Epithelial cell of prostate (primary cell): ENCODE measurements around the gene RUNDC3A.
A peak's percentile ranks its signal among the peaks of the same experiment; 100 is the strongest.
"Not testable (repeated sequence)": the region's sequence is repeated elsewhere in the genome, so short reads cannot be mapped to it uniquely, and the experiment has no call there.

Experiments
- DNase-seq: peaks from one replicate; pipeline ENCODE4 v3.0.0-alpha.2; 2011; ENCODE audit warnings: low read depth, low spot score
- H3K27ac ChIP-seq: fragments of 450-650 bp; 2 replicates; pipeline ENCODE4 v1.5.1; 2017; ENCODE audit warnings: mild to moderate bottlenecking

RUNDC3A gene

DNA sequence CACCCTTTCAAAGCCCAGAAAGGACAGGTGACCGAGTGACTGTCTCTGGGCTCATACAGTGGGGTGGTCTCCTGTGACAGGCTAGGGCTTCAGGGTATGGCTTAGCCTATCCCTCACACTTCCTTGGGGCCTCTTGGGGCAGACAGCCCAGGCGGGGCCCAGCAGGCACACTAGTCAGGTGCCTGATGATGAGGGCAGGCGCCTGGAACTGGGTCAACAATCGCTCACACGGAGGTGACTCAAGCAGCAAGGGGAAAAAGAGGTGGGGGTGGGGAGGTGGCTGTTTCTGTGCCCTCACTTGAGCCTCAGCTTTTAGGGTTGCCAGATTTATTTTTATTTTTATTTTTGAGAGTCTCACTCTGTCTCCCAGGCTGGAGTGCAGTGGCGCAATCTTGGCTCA is 30.3 kb downstream of the RUNDC3A start:
- DNase-seq = no peak
- H3K27ac ChIP-seq = no peak overlapping the region

DNA sequence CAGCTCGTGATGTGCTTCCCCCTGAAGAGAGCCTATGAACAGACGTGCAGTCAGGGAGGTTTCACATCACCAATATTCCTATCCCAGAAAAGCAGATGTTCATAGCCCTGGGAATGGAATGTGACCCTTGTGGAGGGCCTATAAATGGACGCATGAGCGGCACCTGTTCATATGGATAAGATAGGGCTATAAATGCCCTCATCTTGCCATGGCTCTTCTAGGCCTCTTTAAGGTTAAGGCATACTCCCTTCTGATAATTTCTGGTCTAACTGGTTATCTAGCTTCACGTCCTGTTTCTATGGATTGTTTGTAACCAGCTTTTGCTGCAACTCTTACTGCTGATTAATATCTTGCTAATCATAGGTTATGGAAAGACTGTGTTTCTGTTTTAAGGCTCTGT is 32.2 kb downstream of the RUNDC3A start:
- H3K27ac ChIP-seq, DNase-seq: not testable (repeated sequence)

DNA sequence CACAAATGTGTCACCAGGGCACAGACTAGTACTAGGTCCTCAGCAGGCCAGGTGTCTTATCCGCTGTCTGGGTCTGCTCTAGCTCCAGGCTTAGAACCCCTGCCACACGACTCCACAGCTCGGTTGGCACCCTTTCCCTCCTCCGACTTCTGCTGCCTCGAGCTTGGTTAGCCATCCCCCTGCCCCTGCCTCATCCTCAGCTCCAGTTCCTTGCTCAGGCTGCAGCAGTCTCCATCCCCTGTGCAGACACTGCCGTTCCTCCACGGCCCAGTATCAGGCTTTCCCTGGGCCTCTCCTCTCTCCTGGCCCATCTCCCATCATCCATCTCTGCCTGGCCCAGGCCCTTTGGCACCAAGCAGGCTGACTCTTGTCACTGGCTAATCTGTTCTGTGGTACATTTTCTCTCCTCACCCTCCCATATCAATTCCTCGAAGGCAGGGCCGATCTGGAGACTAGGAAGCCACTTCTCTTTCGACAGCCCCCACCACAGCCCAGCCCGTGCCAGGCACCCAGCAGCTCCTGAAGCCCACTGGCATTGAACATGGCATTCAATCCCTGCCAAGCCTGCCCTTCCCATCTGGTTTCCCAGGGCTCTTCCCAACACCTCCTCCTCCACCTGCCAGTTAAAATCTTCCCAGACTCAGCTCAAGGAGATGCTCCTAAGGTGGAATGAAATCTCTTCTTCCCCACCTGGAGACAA is 35.3 kb downstream of the RUNDC3A start:
- H3K27ac ChIP-seq = no peak overlapping the region
- no peak for DNase-seq

DNA sequence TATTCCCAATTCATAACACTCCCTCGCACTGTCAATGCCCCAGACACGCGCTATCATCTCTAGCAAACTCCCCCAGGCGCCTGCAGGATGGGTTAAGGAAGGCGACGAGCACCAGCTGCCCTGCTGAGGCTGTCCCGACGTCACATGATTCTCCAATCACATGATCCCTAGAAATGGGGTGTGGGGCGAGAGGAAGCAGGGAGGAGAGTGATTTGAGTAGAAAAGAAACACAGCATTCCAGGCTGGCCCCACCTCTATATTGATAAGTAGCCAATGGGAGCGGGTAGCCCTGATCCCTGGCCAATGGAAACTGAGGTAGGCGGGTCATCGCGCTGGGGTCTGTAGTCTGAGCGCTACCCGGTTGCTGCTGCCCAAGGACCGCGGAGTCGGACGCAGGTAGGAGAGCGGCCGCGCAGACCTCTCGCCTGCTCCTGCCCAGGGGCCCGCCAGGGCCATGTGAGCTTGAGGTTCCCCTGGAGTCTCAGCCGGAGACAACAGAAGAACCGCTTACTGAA is 36.6 kb downstream of the RUNDC3A start, which contains the start of gene GRN:
GRN (plus strand) TSS at position 364 of the 515 bp plus-strand sequence. CDS start 3,863 bp downstream, outside the sequence.
- peak within 1 kb of the TSS; percentile 92 for H3K27ac ChIP-seq
- DNase-seq = peak; percentile 94

DNA sequence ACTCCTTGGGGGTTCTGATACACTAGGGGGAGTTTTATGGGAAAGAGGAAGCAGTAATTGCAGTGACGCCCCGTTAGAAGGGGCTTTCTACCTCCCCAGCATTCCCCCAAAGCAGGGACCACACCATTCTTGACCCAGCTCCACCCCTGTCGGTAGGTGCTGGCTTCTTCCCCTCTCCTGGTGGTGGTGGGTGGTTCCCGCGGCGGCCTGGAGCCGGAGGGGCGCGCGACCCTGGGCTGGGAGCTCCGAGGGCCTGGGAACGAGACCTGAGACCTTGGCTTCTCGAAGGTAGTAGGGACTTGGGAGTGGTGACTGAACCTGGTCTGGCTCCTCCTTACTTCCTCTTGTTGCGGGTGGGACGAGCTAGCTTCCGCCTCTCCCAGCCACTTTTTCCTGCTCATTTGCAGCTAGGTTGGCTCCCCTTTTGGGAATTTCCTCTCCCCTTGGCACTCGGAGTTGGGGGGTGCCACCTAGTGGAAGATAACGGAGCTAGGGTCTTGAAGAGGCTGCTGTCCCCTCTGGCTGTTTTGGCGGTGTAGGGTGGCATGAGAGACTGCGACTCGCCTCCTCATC is 37.1 kb downstream of the RUNDC3A start:
- peak overlapping the region; percentile 92 for H3K27ac ChIP-seq
- DNase-seq = no peak

DNA sequence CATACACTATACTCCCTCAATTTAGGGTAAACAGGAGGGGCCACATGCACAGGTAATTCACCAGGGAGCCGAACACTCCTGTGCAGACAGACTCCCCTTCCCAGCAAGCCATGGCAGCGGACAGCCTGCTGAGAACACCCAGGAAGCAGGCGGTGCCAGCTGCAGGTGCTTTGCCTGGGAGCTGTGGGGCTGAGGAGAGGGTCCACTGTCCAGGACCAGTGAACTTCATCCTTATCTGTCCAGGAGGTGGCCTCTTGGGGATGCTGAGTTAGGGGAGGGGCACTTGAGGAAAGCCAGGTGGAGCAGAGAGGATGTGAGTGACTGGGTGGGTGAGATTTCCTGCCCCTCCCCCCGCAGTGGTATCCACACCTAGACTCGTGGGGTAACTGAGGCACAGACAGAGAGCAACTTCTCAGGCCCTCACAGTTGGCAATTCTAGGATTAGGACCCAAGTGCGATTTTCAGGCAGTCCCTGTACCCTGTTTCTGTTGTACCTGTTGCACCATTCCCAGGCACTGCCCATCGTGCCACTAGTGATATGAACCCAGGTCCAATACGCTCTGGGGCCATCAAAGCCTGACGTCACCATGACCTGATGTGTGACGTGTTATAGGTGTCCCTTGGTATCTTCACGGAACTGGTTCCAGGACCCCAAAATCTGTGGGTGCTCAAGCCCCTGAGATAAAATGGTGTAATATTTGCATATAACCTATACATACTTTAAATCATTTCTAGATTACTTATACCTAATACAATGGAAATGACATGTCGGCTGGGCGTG is 37.9 kb downstream of the RUNDC3A start:
- no peak for DNase-seq
- peak overlapping the region; percentile 92 for H3K27ac ChIP-seq

DNA sequence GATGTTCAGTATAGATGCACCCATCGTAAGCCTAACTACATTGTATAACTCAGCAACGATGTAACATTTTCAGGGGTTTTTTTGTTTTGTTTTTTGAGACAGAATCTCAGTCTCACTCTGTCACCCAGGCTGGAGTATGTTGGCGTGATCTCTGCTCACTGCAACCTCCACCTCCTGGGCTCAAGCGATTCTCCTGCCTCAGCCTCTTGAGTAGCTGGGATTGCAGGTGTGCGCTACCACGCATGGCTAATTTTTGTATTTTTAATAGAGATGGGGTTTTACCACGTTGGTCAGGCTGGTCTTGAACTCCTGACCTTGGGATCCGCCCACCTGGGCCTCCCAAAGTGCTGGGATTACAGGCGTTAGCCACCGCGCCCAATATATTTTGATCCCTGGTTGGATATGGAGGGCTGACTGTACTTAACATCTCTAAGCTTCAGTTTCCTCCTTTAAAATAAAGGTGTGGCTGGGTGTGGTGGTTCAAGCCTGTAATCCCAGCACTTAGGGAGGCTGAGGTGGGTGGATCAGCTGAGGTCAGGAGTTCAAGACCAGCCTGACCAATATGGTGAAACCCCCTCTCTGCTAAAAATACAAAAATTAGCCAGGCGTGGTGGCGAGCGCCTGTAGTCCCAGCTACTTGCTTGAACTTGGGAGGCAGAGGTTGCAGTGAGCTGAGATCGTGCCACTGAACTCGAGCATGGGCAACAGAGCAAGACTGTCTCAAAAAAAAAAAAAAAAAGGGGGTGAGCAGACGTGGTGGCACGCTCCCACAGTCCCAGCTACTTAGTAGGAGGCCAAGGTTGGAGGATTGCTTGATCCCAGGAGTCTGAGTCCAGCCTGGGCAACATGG is 39.0 kb downstream of the RUNDC3A start:
- H3K27ac ChIP-seq = peak overlapping the region; percentile 92

DNA sequence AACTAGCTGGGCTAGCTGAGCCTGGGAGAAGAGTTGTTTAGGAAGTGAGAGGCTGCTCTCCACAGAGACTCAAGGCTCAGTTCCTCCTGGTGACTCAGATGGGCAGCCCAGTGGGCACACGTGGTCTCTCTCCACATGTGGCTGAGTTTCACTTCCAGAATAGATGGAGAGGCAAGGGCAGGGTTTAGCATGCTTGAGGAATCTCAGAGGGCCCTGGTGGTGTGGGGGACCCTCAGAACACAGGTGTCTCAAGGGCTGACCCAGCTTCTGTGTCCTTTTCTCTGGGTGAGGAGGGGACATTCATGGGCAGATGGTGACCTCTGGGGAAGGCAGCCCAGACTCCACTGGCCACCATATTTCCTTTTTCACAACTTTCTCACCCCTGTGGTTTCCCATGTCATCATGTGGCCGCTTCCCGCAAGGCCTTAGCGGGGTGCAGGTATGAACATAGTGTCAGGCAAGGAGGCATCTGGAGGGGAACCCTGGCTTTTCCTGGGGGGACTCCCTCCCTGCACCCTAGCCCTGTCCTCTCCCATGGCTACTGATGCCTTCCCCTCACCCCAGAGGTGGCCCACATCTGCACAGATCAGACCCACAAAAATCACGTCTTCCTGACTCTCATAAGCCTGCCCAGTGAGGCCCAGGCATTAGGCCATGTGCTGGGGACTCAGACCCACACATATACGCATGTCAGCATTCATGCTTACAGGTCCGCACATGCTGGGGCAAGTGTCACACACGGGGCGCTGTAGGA is 40.0 kb downstream of the RUNDC3A start:
- peak; percentile 80 for DNase-seq
- peak overlapping the region; percentile 92 for H3K27ac ChIP-seq

More for the DNA sequence above, 39.0 kb downstream of the RUNDC3A start:
- not testable (repeated sequence) for DNase-seq

DNA sequence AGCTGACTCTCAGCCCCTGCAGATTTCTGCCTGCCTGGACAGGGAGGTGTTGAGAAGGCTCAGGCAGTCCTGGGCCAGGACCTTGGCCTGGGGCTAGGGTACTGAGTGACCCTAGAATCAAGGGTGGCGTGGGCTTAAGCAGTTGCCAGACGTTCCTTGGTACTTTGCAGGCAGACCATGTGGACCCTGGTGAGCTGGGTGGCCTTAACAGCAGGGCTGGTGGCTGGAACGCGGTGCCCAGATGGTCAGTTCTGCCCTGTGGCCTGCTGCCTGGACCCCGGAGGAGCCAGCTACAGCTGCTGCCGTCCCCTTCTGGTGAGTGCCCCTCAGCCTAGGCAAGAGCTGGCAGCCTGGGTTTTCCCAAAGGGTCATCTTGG is 40.6 kb downstream of the RUNDC3A start:
- peak overlapping the region; percentile 92 for H3K27ac ChIP-seq

DNA sequence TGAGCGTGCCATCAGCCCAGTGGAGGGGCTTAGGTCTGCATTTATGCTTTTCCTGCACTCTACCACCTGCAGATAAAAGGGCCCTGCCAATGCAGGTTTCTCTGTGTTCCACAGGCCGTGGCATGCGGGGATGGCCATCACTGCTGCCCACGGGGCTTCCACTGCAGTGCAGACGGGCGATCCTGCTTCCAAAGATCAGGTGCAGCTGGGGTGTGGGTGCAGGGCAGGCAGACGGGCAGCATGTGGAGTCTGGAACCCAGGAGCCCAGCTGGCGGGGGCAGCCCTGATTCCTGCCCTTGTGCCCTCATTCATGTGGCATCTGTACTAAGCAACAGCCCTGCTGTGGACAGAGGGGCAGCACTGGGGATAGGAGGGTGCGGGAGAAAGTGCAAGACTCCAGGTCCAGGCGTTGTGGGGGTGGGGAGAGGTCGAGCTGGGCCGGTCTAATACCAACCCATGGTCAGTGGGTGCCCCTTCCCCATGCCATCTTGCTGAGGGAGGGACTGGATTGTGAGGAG is 41.2 kb downstream of the RUNDC3A start:
- DNase-seq = no peak
- H3K27ac ChIP-seq = no peak overlapping the region

More for the DNA sequence above, 40.6 kb downstream of the RUNDC3A start:
- no peak for DNase-seq

DNA sequence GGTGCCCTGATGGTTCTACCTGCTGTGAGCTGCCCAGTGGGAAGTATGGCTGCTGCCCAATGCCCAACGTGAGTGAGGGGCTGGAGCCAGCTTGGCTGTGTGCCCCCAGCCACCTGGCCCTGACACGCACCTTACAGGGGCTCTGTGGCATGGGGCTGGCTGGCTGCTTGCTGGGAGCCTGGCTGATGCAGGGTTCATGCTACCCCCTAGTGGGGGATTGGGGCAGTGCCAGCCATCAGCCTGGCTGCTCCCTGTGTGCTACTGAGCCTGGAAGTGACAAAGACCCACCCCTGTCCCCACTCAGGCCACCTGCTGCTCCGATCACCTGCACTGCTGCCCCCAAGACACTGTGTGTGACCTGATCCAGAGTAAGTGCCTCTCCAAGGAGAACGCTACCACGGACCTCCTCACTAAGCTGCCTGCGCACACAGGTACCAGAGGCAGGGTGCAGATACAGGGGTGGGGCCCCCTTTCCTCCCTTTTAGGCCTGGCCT is 42.4 kb downstream of the RUNDC3A start:
- no peak overlapping the region for H3K27ac ChIP-seq
- no peak for DNase-seq

DNA sequence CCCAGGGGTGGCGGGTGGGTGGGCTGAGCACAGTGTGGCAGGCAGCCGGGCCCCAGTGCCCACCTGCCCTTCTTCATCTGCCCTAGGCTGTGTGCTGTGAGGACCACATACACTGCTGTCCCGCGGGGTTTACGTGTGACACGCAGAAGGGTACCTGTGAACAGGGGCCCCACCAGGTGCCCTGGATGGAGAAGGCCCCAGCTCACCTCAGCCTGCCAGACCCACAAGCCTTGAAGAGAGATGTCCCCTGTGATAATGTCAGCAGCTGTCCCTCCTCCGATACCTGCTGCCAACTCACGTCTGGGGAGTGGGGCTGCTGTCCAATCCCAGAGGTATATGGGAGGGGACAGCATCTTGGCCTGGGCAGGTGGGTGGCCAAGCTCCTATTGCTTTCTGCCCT is 43.1 kb downstream of the RUNDC3A start:
- no peak for DNase-seq
- no peak overlapping the region for H3K27ac ChIP-seq

DNA sequence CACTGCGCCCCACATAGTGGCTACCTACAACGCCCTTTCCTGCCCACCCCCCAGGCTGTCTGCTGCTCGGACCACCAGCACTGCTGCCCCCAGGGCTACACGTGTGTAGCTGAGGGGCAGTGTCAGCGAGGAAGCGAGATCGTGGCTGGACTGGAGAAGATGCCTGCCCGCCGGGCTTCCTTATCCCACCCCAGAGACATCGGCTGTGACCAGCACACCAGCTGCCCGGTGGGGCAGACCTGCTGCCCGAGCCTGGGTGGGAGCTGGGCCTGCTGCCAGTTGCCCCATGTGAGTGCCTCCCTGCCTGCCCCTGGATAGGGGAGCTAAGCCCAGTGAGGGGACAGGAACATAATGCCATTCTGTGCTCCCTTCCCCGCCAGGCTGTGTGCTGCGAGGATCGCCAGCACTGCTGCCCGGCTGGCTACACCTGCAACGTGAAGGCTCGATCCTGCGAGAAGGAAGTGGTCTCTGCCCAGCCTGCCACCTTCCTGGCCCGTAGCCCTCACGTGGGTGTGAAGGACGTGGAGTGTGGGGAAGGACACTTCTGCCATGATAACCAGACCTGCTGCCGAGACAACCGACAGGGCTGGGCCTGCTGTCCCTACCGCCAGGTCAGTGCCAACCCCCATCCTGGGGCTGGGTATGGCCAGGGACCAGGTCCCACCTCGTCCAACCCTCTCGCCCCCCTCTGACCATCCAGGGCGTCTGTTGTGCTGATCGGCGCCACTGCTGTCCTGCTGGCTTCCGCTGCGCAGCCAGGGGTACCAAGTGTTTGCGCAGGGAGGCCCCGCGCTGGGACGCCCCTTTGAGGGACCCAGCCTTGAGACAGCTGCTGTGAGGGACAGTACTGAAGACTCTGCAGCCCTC is 43.8 kb downstream of the RUNDC3A start:
- DNase-seq = no peak
- no peak overlapping the region for H3K27ac ChIP-seq

DNA sequence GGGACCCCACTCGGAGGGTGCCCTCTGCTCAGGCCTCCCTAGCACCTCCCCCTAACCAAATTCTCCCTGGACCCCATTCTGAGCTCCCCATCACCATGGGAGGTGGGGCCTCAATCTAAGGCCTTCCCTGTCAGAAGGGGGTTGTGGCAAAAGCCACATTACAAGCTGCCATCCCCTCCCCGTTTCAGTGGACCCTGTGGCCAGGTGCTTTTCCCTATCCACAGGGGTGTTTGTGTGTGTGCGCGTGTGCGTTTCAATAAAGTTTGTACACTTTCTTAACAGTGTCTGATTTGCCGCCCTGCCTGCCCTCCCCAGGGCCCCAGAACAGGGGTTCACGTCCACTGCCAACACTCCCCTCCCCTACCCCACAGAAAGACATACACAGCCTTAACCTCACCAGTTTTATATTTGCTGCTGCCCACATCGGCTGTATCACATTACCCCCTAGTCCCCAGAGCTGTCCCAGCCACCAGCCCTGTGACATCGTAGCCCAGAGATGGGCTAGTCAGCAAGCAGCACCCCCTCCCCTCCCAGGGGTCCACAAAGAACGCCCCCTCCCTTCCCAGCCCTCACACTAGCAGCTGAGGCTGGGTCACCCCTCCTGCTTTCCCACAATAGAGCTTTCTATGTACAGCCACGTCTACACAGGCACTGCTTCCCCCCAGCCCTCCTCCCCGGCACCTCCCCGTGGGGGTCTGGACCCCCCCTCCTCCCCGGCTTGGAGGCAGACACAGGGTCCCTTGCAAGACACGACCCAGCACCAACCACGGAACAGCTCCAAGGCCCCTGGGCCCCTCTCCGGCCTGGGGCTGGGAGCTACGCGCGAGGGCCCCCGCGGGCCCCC is 44.6 kb downstream of the RUNDC3A start:
- H3K27ac ChIP-seq = no peak overlapping the region
- DNase-seq = no peak

DNA sequence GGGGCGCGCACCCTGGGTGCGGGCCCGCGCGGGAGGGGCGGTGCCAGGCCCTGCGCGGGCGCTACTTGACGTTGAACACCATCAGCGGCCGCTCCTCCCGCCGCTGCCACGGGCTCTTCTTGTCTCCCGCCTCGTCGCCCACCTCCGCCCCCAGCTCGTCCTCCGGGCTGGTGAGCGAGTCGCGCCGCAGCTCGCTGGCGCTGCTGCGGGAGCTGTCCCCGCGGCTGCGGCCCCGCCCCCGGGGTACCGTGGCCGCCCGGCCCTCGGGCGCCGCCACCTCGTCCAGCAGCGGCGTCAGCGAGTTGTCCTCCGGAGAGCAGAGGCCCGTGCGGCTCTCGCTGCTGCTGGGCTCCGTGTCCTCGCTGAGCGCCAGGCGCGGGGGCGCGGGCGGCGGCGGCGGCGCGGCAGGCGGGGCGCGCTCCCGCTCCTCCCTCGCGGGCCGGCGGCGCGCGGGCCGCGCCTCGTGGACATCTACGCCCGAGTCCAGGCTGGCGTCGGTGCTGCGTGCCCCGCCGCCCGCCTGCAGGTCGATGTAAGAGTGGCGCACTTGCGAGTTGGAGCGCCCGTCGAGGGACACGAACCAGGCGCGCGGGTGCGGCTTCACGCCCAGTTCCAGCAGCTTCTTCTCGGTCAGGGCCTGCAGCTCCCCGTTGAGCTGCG is 45.4 kb downstream of the RUNDC3A start:
- no peak for DNase-seq

More for the DNA sequence above, 45.4 kb downstream of the RUNDC3A start:
- H3K27ac ChIP-seq = no peak overlapping the region
